Endometrial microvascular endothelial cells (primary cell): ENCODE results near the gene CA9. TPM values are rescaled to one million over a fixed set of nuclear protein-coding genes. Genes with fewer than 3 reads are reported as not detected.

Experiments
- in situ Hi-C: cut with HindIII; loops from 2 replicates; pipeline ENCODE4 v1.10.0; 2017; ENCODE audit warnings: low sequenced_read_pairs, low pct_unique_long_range_greater_than_20kb; ENCODE audit errors: inconsistent ontology term
- total RNA-seq: library from RNA; depleted of rRNA; stranded (reverse); fragments of >200 nt; gene quantifications from one replicate; pipeline ENCODE4 v1.2.3, GENCODE V29; 2015; ENCODE audit errors: inconsistent ontology term

CA9 gene
- total RNA-seq, 1 donor from 2014 or later = not detected

DNA sequence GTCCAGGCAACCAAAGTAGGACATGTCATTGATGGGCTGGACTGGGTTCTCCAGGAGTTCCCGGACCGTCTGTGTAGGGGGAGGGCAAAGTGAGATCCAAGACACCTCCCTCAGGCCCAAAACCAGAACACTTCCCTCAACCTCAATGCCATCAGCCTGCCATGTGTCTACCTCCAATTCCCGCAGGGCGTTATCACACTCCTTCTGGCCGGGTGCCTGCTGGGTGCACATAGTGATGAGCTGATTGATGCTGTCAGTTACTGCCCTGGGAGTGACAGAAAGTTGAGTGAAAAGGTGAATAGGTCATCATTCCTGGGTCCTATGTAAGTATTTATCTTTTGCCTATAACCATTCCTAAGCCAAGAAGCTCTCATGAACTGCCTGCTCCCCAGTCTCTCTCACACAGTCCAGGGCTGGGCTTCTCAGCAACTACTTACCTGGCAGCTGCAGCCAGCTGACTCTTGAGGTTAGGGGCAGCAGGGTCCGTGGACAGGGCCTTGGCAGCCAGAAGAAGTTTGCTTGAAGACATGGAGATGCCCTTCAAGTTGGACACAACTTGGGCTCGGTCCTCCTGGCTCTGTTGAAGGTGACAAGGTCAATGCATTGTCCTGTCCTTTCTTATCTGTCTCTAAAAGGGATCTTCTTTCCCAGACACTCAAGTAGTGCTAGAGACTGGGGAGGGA is 37.2 kb downstream of the CA9 start:
- in situ Hi-C loops = no loop called here

DNA sequence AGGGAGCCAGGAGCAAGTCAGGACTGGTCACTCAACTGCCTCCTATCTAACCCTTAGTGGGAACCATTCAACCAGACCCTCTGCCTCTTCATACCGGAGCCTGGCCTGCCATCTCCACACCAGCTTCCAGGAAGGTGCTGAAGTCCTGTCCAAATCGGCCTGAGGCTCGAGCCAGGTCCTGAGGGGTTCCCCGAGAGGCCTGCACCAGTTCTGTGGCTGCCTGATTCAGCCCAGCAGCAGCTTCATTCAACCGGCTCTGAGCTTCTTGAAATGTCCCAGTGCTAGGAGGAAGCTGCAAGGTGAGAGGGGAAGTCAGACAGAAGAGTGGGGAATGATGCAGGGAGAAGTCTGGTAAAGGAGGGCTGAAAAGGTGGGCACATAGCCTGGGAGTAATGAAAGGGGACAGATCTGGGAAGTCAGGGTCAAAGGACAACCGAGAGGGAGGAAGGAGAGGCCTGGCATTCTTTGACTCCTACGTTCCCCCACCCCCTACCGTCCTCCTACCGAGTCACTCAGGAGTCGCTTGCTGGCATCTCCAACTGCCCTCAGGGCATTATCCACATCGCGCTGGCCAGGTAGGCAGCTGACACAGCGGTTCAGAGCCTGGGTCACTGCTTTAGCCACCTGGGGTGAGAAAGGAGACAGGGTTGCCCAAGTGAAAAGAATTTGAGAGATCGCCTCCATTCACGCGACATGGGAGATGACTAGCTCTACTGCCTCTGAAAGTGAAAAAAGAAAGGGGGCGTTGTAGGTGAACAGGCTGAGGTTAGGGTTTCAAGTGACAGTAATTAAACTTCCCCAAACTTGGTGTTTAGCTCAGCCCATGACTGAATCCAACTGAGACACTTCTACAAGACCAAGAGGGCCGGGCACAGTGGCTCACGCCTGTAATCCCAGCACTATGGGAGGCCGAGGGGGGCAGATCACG is 38.0 kb downstream of the CA9 start:
- in situ Hi-C loops = no loop called here

DNA sequence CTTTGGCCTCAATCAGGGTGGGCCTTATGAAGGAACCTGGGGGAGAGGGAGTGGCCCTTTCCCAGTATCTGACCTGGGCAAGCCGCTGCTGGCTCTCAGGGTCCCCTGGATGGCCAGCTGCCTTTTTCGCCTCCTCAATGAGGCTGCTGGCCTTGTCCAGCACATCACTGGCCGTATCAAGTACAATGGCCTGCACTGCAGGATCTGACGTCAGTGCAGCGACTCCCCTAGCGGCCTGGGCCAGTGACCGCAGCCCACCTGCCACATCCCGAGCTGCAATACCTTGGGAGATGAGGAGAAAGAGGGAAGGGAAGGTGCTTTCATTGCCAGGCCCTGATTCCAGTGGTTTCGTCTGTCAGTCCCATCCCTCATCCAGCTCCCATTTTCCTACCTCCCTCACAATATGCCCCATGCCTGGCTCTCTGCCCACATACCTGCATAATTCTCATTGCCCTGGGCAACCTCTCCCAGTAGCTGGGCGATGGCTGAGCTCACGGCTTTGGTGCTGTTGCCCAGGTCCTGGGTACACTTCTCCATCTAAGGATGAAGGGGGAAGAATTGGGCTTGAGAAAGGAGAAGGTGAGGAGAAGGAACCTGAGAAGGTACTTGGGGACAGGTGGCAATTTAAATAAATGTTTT is 39.2 kb downstream of the CA9 start:
- in situ Hi-C loops = no loop called here

DNA sequence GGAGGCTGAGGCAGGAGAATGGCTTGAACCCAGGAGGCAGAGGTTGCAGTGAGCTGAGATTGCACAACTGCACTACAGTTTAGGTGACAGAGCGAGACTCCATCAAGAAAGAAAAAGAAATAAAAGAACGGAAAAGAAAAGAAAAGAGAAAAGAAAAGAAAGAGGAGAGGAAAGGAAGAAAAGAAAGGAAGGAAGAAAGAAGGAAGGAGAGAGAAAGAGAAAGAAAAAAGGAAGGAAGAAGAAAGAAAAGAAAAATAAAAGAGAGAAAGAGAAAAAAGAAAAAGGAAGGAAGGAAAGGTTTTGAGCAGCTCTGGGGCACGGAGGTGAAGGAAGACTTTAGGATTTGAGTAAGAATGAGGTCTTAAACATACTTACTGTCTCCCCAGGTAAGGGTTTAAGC is 39.9 kb downstream of the CA9 start:
- in situ Hi-C loops = no loop called here

DNA sequence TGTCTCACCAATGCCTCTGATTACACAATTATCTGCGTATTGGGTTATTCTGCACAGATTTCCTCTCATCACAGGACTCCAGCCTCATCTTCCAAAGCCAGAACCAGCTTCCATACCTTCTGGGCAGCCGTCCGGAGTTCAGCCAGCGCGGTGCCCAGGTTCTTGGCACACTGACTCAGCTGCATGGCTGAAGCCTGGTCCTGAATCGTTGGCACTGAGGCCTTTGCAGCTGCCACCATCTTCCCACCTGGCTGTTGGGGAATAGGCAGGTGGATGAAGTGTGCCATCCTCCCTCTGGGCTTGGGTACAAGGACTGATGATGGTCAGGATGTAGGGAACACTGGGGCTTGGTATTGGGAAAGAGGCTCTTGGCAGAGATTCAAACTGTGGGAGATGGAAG is 40.4 kb downstream of the CA9 start:
- in situ Hi-C loops = no loop called here

DNA sequence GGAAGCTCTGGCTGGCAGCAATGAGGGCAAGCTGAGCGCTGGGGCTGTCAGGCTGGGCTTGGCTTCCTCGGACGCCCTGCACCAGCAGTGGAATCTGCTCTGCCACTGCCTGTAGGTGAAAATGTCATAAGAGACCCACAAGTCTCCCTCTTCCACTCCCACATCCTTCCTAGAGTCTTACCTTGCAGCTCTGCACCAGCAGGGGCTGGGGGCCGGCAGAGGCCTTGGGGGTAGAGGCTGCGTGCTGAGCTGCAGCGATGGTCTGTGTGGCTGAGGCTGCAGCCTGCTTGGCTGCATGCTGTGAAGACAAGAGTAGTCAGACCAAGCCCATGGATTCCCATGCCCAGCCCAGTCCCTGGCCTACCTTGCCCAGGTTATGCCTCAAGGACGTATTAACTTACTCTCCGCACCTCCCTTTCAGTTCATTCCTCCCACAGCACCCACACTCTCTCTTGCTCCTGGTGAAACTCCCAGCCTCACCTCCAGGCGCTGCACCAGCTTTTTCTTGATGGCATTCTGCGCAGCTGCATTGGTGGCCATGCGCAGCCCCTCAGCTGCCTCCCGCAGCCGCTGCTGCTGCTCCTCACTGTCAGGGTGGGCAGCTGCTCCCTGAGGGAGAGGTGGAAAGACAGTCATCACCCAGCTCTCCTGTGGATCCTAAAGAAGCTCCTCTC is 41.0 kb downstream of the CA9 start:
- in situ Hi-C loops = no loop called here

DNA sequence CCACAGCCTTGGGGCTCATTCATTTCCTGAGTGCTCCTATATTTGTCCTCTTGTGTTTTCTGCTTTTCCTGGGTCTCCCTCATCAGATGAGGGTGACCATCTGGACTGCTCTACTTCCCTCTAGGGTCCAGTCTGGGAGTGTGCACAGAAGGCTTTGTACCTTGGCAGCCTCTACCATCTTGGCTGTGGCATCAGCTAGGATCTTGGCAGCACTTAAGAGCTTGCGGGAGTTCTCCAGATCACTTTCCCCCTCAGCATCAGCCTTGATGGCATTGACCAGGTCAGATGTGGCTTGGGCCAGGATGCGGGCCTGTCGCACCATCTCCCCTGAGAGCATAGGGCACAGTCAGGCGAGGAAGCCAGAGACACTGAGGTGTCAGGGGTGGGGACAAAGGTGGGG is 42.5 kb downstream of the CA9 start:
- in situ Hi-C loops = no loop called here

DNA sequence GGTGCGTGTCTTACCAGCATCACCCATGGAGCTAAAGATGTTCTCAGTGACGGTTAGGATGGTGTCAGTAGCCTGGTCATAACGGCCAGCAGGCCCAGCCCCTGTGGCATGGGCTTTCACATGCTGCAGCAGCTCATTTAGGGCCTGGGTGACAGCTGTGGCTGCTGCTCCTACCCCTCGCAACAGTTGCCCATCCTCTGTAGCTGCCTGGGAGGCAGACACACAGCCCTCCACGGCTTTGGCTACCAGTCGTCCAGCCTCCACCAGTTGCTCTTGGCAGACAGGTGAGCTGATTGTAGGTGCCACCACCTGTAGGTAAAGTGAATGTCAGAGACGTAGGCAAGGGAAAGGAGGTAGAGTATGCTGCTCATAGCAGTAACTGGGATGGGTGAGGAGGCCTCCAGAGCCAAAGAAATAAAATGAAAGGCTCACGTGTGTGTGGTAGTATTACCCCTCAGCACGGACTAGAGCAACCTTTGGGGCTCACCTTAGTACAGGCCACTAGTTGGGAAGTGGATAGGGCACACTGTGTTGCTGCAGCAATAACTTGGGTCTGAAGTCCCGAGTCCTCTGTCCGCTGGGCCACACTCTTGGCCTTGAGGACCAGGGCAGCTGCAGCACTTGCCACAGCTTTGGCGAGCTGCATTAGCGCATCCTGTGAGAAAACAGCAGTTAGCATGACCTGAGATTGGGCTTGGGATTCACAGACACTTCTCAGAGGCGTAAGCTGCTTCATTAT is 43.6 kb downstream of the CA9 start:
- in situ Hi-C loops = no loop called here

DNA sequence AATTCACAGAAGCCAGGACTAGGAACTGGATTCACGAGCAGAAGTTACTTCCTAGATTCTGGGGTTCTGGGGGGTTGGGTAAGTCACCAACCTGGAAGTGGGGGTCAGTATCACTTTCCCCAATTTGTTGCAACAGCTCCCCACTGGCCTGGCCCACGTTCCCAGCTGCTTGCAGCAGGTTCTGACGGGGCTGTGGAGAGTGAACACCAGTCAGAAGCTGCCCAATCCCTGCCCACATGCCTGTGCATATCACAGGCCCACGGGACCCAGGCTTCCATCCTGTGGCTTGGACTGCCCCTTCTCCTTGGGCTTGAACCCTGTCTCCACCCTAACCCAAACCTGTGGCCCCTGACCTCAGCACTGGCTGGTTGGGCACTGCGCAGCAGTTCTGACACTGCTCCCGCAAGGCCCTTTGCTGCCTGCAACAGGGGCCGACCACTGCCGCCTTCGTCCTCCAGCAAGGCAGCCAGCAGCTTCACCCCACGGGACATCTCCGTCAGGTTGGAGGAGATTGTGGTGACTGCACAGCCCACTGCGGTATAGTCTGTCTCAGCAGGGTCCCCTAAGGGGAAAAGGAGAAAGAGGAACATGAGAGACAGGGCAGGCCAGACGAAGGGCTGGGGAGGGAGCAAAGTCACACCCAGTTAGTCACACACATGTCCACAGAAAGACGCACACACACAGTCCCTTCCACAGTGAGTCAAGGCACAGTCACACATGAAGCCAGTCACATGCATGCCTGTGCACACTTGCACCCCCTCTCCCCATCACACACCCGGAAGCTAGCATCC is 45.2 kb downstream of the CA9 start:
- in situ Hi-C loops = no loop called here

DNA sequence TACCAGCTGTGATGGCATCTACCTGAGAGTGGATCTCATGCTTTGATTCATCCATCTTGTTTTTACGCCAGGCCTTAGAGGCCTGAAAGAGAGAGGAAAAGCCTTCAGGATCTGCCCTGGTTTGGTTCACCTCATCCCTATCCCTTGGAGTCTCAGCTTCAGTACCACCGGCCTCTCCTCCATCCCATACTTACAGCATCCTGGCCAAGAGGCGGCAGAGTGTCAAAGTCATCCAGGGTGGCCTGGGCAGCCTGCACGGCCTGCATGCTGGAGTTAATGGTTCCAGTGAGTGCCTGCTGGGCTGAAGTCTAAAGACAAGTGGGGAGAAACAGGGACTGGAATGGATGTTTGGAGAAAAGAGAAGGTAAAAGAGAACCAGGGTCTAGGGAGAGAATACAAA is 45.8 kb downstream of the CA9 start:
- in situ Hi-C loops = no loop called here

DNA sequence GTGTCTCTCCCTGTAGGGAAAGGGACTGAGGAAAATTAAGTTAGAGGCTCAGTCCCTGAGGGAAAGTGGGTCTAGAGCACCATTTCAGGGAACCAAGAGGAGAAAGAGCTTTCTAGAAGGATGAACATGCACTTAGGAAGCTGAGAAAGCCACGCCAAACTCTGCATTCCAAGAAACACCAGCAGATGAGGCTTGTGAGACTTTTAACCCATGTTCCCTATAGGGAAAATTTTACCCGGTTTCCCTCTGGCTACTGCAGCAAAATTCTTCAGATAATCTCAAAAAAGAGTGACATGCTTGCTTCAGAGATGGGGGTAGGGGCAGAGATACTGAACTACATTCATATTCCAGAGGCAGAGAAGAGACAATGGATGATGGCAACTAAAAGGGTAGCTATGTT is 49.7 kb downstream of the CA9 start:
- in situ Hi-C loops = no loop called here

DNA sequence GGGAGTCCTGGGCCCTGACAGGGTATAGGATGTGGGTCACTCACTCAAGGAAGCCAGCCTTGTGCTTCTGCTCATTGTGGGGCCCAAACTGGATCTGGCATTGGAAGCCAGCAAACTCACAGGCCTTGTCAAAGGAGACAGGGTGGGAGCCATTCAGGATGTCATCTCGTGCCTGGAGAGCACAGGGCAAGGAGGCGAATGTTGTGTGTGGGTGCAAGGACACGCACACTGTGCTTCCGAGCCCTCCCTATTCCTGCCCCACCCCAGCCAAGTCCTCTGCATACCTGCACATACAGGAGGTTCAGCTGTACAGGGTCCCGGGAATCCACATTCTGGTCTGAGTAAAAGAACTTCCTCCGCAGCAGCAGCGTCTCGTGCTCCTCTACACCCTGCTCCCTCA is 50.2 kb downstream of the CA9 start:
- in situ Hi-C loops = no loop called here

DNA sequence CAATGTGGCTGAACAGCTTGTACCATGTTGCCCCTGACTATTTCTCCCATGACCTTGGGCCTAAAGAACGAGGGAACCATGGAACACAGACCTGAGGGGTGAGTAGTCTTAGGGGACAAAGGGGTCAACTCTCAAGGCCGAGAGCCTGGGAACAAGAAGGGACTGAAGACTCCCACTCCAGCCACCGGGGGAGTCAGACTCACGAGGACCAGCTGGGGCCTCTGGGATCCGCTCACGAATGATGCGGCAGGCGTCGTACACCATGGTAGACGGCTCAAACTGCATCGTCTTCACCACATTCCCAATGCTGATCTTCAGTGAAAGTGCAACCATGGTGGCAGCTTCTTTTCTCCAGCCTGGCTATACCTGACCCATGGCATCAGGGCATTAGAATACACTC is 51.6 kb downstream of the CA9 start:
- in situ Hi-C loops = no loop called here

DNA sequence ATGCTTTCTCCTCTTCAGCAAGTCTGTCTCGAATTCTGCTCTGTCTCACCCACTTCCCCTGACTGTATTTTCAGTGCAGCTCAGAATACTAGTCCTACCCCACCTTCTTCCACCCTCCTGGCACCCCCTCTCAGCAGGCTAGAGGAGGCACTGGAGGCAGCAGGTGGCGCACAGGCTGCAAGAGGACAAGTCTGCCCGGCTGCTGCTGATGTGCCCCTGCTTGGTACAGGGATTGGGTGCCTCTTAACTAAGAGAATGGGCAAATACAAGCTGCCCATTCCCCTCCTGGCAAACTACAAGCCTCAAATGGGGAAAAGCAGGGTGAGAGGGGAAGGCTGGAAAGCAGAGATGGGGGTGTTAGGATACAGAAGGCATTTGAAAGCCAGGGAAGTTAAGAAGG is 53.2 kb downstream of the CA9 start:
- in situ Hi-C loops = no loop called here

DNA sequence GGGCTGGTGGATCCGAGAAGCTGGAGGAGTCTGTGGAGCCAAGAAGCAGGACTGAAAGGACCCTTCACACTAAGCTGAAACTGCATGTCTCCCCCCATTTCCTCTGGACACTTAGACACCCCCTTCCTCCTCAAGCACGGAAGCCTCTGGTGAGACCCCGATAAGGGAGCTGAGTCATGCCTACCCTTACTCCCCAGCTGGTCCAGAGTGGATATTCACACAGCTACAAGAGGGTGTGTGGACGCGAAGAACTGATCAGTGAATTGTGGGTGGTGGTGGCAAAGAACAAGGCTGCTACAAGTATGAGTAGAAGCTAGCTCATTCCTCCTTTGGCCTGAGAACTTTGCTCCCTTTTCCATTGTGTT is 53.9 kb downstream of the CA9 start:
- in situ Hi-C loops = no loop called here

DNA sequence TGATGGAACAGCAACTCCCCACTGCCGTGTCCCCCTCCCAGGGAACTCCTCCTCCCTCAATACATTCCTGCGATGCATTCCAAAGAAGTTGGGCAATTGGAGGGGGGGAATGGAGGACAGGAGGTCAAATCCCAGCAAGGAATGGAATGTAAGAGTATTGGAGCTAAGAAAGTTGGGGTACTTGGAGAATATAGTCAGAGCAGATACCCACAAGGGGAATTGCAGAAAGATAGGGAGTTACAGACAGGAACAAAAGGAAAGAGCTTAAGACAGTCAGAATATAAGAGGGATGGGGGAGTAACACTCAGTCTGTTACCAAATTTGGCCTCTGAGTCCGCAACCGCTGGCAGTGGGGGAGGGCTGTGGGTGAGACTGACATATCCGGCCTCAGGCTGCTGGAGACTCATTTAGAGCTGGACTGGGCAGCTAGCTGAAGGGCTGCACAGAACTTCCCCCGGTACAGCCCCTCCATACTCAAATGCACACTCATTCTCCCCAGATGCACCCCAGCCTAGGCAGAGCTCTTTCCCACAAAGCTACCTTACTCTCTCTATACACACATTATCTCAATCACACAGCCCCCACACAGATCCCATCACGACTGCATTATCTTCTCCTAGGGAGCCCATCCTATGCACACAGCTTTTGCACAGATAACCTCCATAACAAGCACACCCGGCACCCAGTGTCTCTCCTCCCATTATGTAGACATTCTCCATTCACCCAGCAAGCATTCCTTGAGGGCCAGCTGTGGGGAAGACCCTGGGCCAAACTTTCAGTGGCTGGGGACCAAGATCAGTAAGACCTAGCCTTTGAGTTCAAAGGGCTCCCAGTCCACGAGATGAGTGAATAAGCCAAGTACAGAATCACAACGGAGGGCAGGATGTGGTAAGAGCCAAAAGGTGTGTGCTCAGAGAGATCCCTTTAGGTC is 54.6 kb downstream of the CA9 start:
- in situ Hi-C loops = no loop called here

DNA sequence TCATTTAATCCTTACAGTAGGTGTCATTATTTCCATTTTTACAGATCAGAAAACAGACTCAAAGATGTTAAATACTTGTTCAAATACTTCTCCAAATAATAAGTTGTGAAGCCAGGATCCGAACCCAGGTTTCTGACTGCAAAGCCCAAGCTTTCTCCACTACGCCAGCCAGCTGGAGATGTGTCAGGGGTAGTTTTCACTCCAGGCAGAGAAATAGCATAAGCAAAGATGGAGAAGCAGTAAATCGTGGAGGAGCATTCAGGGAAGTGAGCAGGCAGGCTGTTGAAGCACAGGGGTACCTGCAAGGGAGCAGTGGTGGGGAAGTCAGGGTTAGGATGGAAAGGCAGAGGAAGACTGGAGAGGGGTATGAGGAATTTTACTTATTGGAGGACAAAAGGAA is 55.4 kb downstream of the CA9 start:
- in situ Hi-C loops = no loop called here
